ENCODE results near the gene SBK2.
"Not testable (repeated sequence)": the region's sequence is repeated elsewhere in the genome, so short reads cannot be mapped to it uniquely, and the experiment has no call there.

SBK2 gene

GRCh38 chr19:55534280-55534679, 2.7 kb downstream of the SBK2 start:
- DNase-seq, result not testable (repeated sequence)

DNA sequence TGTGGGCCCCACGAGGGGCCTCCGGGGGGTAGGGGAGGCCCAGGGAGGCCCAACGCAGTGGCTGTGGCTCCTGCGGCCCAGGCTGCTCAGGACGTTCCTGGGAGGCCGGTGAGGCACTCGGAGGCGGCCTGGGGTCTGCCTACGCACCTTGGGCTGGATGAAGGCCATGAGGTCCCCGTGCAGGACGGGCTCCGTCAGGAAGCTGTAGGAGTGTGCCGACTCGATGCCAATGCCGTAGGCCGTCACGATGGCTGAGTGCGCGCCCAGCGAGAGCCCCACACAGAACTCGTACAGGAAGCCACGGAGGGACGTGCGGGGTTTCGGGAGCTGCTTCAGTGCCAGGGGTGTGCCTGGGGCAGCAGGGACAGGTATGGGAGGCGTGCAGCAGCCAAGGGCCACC, 5.9 kb downstream of the SBK2 start:
- DNase-seq, result no peak

DNA sequence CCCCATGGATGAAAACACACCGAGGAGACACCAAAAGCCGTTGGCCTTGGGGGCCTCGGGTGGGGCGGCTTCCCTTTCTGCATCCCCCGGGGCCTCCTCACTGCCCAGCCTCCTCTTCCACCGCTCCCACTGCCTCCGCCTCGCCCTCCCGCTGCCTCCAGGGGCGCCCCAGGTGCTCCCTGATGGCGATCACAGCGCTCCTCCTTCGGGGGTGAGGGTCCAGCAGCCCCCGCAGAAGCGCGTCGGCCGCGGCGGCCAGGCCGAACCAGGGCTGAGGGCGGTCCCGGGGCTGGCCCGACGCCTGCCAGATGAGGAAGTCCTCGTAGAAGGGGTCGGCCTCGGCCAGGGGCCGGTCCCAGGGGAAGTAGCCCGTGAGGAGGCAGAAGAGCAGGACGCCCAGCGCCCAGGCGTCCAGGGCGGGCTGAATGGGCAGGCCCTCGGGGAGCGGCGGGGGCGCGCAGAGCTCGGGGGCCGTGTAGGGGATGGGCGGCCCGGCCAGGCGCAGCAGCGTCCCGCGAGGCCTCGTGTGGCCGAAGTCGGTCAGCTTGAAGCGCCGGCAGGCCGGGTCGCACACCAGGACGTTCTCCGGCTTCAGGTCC, 7.2 kb downstream of the SBK2 start:
- no peak for DNase-seq

GRCh38 chr19:55528030-55528803, 8.7 kb downstream of the SBK2 start:
- no peak for DNase-seq

DNA sequence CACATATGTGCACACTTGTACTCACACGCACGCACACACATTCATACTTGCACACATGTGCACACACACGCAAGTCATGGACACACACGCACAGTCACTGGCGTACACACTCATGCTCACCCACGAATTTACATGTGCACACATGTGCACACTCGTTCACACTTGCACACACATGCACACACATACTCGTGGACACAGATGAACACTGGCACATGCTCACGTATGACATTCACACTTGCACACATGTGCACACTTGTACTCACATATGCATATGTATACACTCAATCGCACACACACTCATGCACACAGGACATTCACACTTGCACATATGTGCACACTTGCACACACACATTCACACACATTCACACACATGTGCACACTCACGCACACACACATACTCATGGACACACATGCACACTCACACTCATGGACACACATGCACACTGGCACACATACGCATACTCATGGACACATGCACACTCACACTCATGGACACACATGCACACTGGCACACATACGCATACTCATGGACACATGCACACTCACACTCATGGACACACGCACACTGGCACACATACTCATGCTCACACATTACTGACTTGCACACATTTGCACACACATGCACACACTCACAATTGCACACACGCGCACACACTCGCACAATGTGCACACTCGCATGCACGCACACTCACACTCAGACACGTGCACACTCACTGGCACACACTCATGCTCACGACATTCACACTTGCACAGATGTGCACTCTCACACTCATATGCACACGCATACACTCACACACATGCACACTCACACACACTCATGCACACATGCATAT, 9.5 kb downstream of the SBK2 start:
- no peak for DNase-seq

GRCh38 chr19:55526216-55527196, 10.4 kb downstream of the SBK2 start:
- DNase-seq, result peak; percentile 31

DNA sequence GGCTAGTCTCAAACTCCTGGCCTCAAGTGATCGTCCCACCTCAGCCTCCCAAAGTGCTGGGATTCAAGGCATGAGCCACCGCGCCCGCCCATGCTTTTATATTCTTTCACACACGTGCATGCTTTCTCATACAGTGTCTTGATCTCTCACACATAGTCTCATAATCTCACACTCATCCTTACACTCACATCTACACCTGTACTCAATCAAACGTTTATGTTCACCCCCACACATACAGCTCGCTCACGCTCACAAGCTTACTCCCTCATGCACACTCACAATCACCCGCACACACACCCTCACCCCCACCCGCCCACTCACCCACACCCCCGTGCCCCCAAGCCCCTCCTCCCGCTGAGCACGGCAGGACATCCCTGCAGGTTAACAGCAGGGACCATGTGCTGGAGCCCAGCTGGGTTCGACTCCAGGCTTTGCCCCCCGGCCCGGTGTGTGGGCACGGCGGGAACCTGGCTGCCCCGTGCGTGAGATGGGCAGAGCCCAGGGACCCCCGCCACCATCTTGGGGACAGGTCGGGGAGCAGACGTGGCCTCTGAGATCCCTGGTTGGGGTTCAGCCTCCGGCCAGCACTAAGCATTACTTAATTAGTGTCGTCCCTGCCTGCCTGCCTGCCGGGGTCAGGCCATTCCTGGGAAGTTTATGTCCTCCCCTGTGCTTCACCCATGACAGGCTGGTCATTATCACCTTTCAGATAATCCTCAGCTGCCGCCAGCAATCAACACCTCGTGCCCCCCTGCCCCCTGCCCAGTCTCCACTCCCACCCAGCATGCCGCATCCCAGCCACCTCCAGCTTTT, 11.4 kb downstream of the SBK2 start:
- no peak for DNase-seq

DNA sequence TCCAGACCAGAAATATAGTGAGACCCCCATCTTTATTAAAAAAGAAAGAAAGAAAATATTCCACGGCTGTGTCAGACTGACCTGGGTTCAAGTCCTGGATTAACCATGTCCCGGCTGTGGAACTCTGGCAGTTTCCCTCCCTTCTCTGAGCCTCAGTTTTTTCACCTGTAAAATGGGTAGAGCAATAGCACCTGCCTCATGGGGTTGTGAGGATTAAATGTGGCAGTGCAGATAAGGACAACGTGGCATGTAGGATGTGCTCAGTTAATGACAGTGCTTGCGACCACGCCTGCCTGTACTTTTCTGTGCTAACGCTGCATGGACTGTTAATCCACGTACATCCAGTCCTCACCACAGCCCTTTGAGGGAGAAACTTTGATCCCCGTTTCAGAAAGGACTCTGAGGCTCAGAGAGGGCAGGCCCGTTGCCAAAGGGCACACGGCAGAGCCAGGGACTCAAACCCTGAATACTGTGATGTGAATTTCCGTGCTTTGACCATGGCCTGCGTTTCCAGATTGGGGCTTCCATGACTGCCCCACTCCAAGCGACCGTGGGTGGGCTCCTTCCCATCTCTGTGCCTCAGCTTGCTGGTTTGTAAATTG, 16.1 kb downstream of the SBK2 start:
- DNase-seq, result no peak

- no peak for DNase-seq
Measured at GRCh38 chr19:55519451-55520311, 17.3 kb downstream of the SBK2 start.

DNA sequence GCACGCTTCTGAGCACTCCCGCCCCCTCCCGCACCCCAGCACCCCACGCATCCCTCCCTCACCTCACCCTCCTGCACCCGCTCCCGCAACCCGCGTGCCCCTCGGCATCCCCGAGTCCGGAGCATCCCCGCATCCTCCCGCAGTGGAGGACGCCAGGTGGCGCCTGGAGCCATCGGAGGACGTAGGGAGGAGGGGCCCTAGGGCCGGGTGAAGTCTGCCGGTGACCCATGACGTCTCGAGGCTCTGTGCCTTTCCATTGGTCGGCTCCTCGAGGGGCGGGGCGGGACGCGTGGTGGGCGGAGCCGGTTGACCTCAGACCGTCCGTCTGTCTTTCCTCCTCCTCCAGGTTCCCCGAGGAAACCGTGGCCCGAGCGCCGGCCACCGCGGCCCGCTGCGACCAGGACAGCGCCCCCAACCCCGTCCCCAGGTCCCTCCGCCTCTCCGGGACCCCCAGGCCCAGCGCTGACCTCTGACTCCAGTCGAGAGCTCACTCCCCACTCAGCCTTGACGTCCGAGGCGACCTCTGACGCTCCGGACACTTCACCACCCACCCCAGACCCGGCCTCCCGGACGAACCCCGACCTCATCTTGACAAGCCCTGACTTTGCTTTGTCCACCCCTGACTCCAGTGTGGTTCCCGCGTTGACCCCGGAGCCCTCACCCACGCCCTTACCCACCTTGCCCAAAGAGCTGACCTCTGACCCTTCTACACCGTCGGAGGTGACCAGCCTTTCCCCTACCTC, 19.9 kb downstream of the SBK2 start:
- peak; percentile 86 for DNase-seq

GRCh38 chr19:55508120-55508519, 28.8 kb downstream of the SBK2 start:
- no peak for DNase-seq

- DNase-seq, result no peak
Measured at GRCh38 chr19:55504981-55505380, 32.0 kb downstream of the SBK2 start.

DNA sequence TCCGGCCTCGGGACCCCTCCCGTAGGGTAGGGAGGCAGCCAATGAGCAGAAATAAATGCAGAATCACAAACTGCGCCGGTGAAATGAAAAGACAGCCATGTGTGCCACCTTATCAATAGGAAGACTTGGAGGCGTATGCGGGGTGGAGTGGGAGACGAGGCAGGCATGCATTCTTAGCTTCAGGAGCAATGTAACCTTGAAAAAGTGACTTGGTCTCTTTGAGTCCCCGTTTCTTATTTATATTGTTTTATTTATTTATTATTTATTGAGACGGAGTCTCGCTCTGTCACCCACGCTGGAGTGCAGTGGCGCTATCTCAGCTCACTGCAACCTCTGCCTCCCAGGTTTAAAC, 32.7 kb downstream of the SBK2 start:
- DNase-seq, result no peak

- DNase-seq, result peak; percentile 85
Measured at GRCh38 chr19:55503502-55504251, 33.3 kb downstream of the SBK2 start.

DNA sequence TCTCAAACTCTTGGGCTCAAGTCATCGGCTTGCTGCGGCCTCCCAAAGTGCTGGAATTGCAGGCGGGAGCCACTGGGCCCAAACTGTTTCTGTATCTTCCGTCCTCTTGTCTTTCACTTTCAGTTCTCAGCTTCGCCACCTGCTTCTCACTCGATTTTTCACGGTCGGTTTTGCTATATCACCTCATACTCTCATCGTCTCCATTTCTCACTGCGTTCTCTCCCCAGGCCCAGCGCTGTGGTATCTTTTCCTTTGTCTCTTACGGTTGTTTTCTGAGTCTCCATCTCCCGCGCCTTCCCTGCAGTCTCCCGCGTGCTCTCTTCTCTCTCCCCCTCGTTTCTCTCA, 33.8 kb downstream of the SBK2 start:
- no peak for DNase-seq

DNA sequence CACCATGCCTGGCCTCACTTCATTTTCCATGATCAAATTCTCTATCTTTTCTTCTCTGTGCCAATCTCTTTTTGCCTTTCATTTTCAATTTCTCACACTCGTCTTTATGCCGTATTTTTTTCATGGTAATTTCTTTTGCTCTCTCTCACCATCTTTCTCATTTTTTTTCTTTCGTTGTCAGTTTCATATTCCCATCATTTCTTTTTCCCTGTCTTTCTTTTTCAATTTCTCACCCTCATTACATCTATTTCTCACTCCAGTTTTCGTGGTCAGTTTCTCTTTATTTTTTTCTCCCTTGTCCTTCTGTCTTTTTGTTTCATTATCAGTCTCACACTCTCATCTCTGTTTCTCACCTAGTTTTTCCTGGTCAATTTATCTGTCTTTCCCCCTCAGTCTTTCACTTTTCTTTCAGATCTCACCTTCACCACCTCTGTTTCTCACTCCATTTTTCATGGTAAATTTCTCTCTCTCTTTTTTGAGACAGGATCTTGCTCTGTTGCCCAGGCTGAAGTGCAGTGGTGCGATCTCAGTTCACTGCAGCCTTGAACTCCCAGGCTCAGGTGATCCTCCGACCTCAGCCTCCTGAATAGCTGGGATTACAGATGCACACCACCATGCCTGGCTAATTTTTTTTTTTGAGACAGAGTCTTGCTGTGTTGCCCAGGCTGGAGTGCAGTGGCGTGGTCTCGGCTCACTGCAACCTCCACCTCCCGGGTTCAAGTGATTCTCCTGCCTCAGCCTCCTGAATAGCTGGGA, 34.6 kb downstream of the SBK2 start:
- no peak for DNase-seq

GRCh38 chr19:55500368-55500952, 36.5 kb downstream of the SBK2 start:
- DNase-seq, result no peak

Measured in T1000 (cell line).